H1 (cell line): ENCODE data around the gene OBSL1. TPM values are rescaled to one million over a fixed set of nuclear protein-coding genes. Genes with fewer than 3 reads are reported as not detected.
A peak's percentile ranks its signal among the peaks of the same experiment; 100 is the strongest.

Source experiments
- CTCF ChIA-PET: fragments of 300-600 bp; sonication (Branson Sonifier 250); formaldehyde crosslinking; loops from one replicate; lab custom pipeline; 2021; ENCODE audit not compliant: partially characterized antibody; lab: Charles Lee
- POLR2A ChIA-PET: fragments of 300-600 bp; sonication (Branson Sonifier 250); formaldehyde crosslinking; loops from one replicate; lab custom pipeline; 2021; ENCODE audit warnings: inconsistent platforms; ENCODE audit not compliant: partially characterized antibody; lab: Charles Lee
- DNase-seq, 2 experiments: peaks; one replicate each; pipeline versions ENCODE4 v3.0.0 to v3.0.0-alpha.2; 2010 to 2022; ENCODE audit warnings: low spot score in 2 of 2, low read depth in 1 of 2, mixed read lengths in 1 of 2
- FAIRE-seq: peaks from 2 replicates; lab custom pipeline; 2011; peaks lifted over from hg19 to GRCh38; lab: Jason Lieb, UNC
- H2AFZ ChIP-seq: 2 replicates; pipeline ENCODE4 v1.8.1; 2012; ENCODE audit warnings: low read length, inconsistent platforms
- H2AK5ac ChIP-seq: 2 replicates; pipeline ENCODE4 v1.6.1; 2013; ENCODE audit warnings: low read depth, low read length
- H2BK120ac ChIP-seq: replicated peaks from 2 replicates; pipeline ENCODE3; 2013; ENCODE audit warnings: low read depth, low read length, inconsistent platforms
- H2BK12ac ChIP-seq: 2 replicates; pipeline ENCODE4 v1.6.1; 2013; ENCODE audit warnings: low read depth, low read length
- H2BK15ac ChIP-seq: 2 replicates; pipeline ENCODE4 v1.6.1; 2013; ENCODE audit warnings: low read length
- H2BK20ac ChIP-seq: 2 replicates; pipeline ENCODE4 v1.6.1; 2013; ENCODE audit warnings: low read length
- H2BK5ac ChIP-seq: 2 replicates; pipeline ENCODE4 v1.6.1; 2013; ENCODE audit warnings: low read depth, low read length
- H3K14ac ChIP-seq: 2 replicates; pipeline ENCODE4 v1.6.1; 2013; ENCODE audit warnings: inconsistent platforms; ENCODE audit not compliant: insufficient read length
- H3K18ac ChIP-seq: 2 replicates; pipeline ENCODE4 v1.6.1; 2013; ENCODE audit warnings: low read length; ENCODE audit errors: extremely low read depth
- H3K23ac ChIP-seq: 2 replicates; pipeline ENCODE4 v1.6.1; 2013; ENCODE audit warnings: inconsistent platforms; ENCODE audit not compliant: insufficient read length
- H3K23me2 ChIP-seq: 2 replicates; pipeline ENCODE4 v1.6.1; 2013; ENCODE audit warnings: low read depth, low read length
- H3K27ac ChIP-seq: 2 replicates; pipeline ENCODE4 v1.6.1; 2011; ENCODE audit warnings: low read depth, low read length, inconsistent platforms
- H3K27me3 ChIP-seq, 4 experiments: replicated peaks in 1 of 4; 1 replicate in 1 of 4; 2 replicates in 3 of 4; pipeline versions ENCODE4 v1.6.1 to v1.8.1; 2011 to 2013; ENCODE audit warnings: low read length in 3 of 4, mild to moderate bottlenecking in 3 of 4, inconsistent platforms in 2 of 4, mixed read lengths in 2 of 4, moderate library complexity in 1 of 4; ENCODE audit not compliant: control insufficient read depth in 3 of 4, insufficient read depth in 3 of 4; ENCODE audit errors: extremely low read depth in 1 of 4
- H3K36me3 ChIP-seq, 4 experiments: 2 replicates each; pipeline versions ENCODE4 v1.6.1 to v1.8.1; 2011 to 2013; ENCODE audit warnings: mild to moderate bottlenecking in 4 of 4, low read length in 3 of 4, moderate library complexity in 2 of 4, control low read depth in 1 of 4, inconsistent platforms in 1 of 4; ENCODE audit not compliant: insufficient read depth in 4 of 4, control insufficient read depth in 2 of 4
- H3K4ac ChIP-seq: replicated peaks from 2 replicates; pipeline ENCODE3; 2013; ENCODE audit warnings: low read length, low read depth, mixed read lengths, inconsistent platforms; ENCODE audit not compliant: insufficient read length
- H3K4me1 ChIP-seq, 4 experiments: replicated peaks in 1 of 4; 1 replicate in 1 of 4; 2 replicates in 3 of 4; pipeline versions ENCODE4 v1.6.1 to v1.8.1; 2011 to 2013; ENCODE audit warnings: low read length in 3 of 4, inconsistent platforms in 2 of 4, mixed read lengths in 1 of 4; ENCODE audit not compliant: insufficient read depth in 4 of 4, control insufficient read depth in 3 of 4
- H3K4me2 ChIP-seq, 2 experiments: 2 replicates each; pipeline versions ENCODE4 v1.6.1 to v1.8.1; 2011 to 2013; ENCODE audit warnings: low read depth in 2 of 2, low read length in 2 of 2, control low read depth in 1 of 2, inconsistent platforms in 1 of 2, mild to moderate bottlenecking in 1 of 2; ENCODE audit not compliant: insufficient read depth in 1 of 2
- H3K4me3 ChIP-seq, 4 experiments: fragments of 200-600, 300-600 bp in 1 of 4; sonication (generic), shearing (Covaris generic), sonication (Bioruptor Twin) in 1 of 4; 2 replicates each; pipeline versions ENCODE4 v1.5.1 to v1.8.1; 2011 to 2016; ENCODE audit warnings: low read length in 4 of 4, low read depth in 3 of 4, control low read depth in 2 of 4, inconsistent platforms in 2 of 4, mild to moderate bottlenecking in 2 of 4, mixed read lengths in 1 of 4, moderate library complexity in 1 of 4; ENCODE audit not compliant: insufficient read depth in 2 of 4; ENCODE audit errors: extremely low read depth in 1 of 4
- H3K56ac ChIP-seq: replicated peaks from 2 replicates; pipeline ENCODE3; 2013; ENCODE audit warnings: low read depth, mild to moderate bottlenecking, mixed read lengths, low read length, inconsistent platforms; ENCODE audit not compliant: insufficient read length
- H3K79me1 ChIP-seq: 2 replicates; pipeline ENCODE4 v1.6.1; 2013; ENCODE audit warnings: low read depth, low read length, control low read depth
- H3K79me2 ChIP-seq, 2 experiments: 2 replicates each; pipeline versions ENCODE4 v1.6.1 to v1.8.1; 2012 to 2013; ENCODE audit warnings: low read length in 2 of 2, mild to moderate bottlenecking in 2 of 2, inconsistent platforms in 1 of 2; ENCODE audit not compliant: insufficient read depth in 2 of 2, control insufficient read depth in 1 of 2
- H3K9ac ChIP-seq, 4 experiments: replicated peaks in 1 of 4; 1 replicate in 1 of 4; 2 replicates in 3 of 4; pipeline versions ENCODE4 v1.6.1 to v1.8.1; 2011 to 2013; ENCODE audit warnings: low read depth in 3 of 4, low read length in 3 of 4, control low read depth in 2 of 4, mild to moderate bottlenecking in 2 of 4, moderate library complexity in 2 of 4, inconsistent platforms in 1 of 4; ENCODE audit errors: extremely low read depth in 1 of 4
- H3K9me3 ChIP-seq, 2 experiments: 2 replicates each; pipeline versions ENCODE4 v1.6.1 to v1.8.1; 2012 to 2013; ENCODE audit warnings: mild to moderate bottlenecking in 2 of 2, moderate library complexity in 2 of 2, control low read depth in 1 of 2, inconsistent platforms in 1 of 2, low read depth in 1 of 2, low read length in 1 of 2, mixed read lengths in 1 of 2; ENCODE audit not compliant: insufficient read depth in 2 of 2
- H4K20me1 ChIP-seq, 2 experiments: replicated peaks in 1 of 2; 2 replicates each; pipeline versions ENCODE3 to v1.8.1; 2011 to 2013; ENCODE audit warnings: inconsistent platforms in 2 of 2, low read length in 2 of 2, mild to moderate bottlenecking in 1 of 2; ENCODE audit not compliant: insufficient read depth in 2 of 2, control insufficient read depth in 1 of 2
- H4K5ac ChIP-seq: 2 replicates; pipeline ENCODE4 v1.6.1; 2013; ENCODE audit warnings: low read length, low read depth, mixed read lengths, inconsistent platforms; ENCODE audit not compliant: insufficient read length
- H4K8ac ChIP-seq: 2 replicates; pipeline ENCODE4 v1.8.0; 2013; ENCODE audit warnings: mild to moderate bottlenecking, moderate library complexity, low read length, inconsistent platforms; ENCODE audit not compliant: insufficient read depth; ENCODE audit errors: extremely low read depth
- H4K91ac ChIP-seq: replicated peaks from 2 replicates; pipeline ENCODE3; 2013; ENCODE audit warnings: low read length, mixed read lengths, inconsistent platforms; ENCODE audit not compliant: insufficient read length
- EZH2 ChIP-seq: fragments of 200-600 bp; sonication (generic); IDR thresholded peaks from 2 replicates; pipeline ENCODE4 v1.7.1; 2012; ENCODE audit warnings: low read depth, mild to moderate bottlenecking, moderate library complexity, low read length, inconsistent platforms; ENCODE audit not compliant: severe bottlenecking
- HDAC6 ChIP-seq: IDR thresholded peaks from one replicate; pipeline ENCODE4 v1.7.1; 2012; ENCODE audit warnings: low read depth, mild to moderate bottlenecking, inconsistent platforms, low read length, moderate library complexity
- MAX ChIP-seq: IDR thresholded peaks from 2 replicates; pipeline ENCODE4 v1.6.1; 2012; ENCODE audit warnings: inconsistent platforms
- POLR2AphosphoS5 ChIP-seq: IDR thresholded peaks from 2 replicates; pipeline ENCODE4 v1.6.1; 2011; ENCODE audit warnings: low read depth, low read length
- RFX5 ChIP-seq: IDR thresholded peaks from 2 replicates; pipeline ENCODE4 v1.6.1; 2011; ENCODE audit warnings: low read depth, low read length, improper control_type of control experiment, borderline replicate concordance
- WGBS, 2 experiments: shearing (Covaris generic) in 1 of 2; methylation state at CpG; one replicate each; pipeline versions ENCODE4 v1.1.6 to v1.1.7; 2013 to 2015; ENCODE audit warnings: low lambda C conversion rate in 2 of 2, mixed read lengths in 2 of 2, inconsistent platforms in 1 of 2, low coverage in 1 of 2, missing lambda C conversion rate in 1 of 2; ENCODE audit not compliant: insufficient replicate concordance in 2 of 2, insufficient coverage in 1 of 2, insufficient read length in 1 of 2; ENCODE audit errors: extremely low coverage in 1 of 2, missing lambda C conversion rate in 1 of 2; 5-methylcytosine and 5-hydroxymethylcytosine counted together
- polyA plus RNA-seq, 7 experiments: library from polyadenylated mRNA; depleted of rRNA in 3 of 7; stranded (reverse) in 5 of 7; unstranded in 2 of 7; fragments of >200 nt in 5 of 7; fragments of 200-250 nt in 2 of 7; gene quantifications; 1 replicate in 5 of 7; 2 replicates in 1 of 7; 4 replicates in 1 of 7; pipeline versions ENCODE4 v1.2.1 to v1.2.3, GENCODE V29; 2011 to 2013; ENCODE audit warnings: missing spikeins in 2 of 7, mixed read lengths in 2 of 7
- total RNA-seq: library from RNA; stranded (reverse); fragmentation: NEBNext Ultra II Directional; extraction: Animal tissue kit (Norgen Biotek cat#: 25700); gene quantifications from 2 replicates; pipeline ENCODE4 v1.2.1, GENCODE V29; 2021

The OBSL1 gene
- total and polyA plus RNA-seq, 2 of the 8 experiments (the other 6 are each of a cell fraction or from before 2014, with no cell fraction given), result 116 to 127 TPM

GRCh38 chr2:219562049-219563020, 9.0 kb downstream of the OBSL1 start:
- H3K4ac ChIP-seq, result peak overlapping the region; percentile 41
- peak overlapping the region; percentile 83; the same call in 1 of the 2 replicates for H2BK15ac ChIP-seq
- no peak overlapping the region for H3K14ac ChIP-seq
- H3K79me2 ChIP-seq, result peaks cover 0 to 4% of the 10 kb centered on the region in 2 experiments; a peak in 1 of 4 replicates
- H3K4me2 ChIP-seq, result peak overlapping the region in 1 of 2 experiments; percentile 14; a peak in 2 of 4 replicates
- no peaks in the 10 kb centered on the region for H3K27me3 ChIP-seq
- FAIRE-seq (no peak), DNase-seq (no peak)
- H3K36me3 ChIP-seq, result peaks cover 0 to 41% (median 11%) of the 10 kb centered on the region in 4 experiments; a peak in 6 of 8 replicates
- H4K20me1 ChIP-seq, result no peaks in the 10 kb centered on the region
- H3K9ac ChIP-seq, result no peak overlapping the region
- peak overlapping the region; percentile 73; the same call in 1 of the 2 replicates for H4K8ac ChIP-seq
- WGBS, 2 experiments, result 84% methylated on average over 29 of the region's 35 CpGs; no CpG with 5 or more reads in 1 of the 2 experiments
- no peak for TF ChIP-seq HDAC6
- no peak for TF ChIP-seq RFX5
- no peak for TF ChIP-seq EZH2
- peak; percentile 33; the same call in 1 of the 2 replicates for TF ChIP-seq POLR2AphosphoS5
- TF ChIP-seq MAX, result peak; percentile 24; the same call in 1 of the 2 replicates
- peak overlapping the region; percentile 97 for H2BK5ac ChIP-seq
- CTCF ChIA-PET, result interaction anchor here (1.0 to 19.7 kb wide), 14 partner anchors 12 to 158 kb away, joined by 3 to 293 read pairs (median 24); partner anchors contain the start of genes CHPF, STK11IP and TMEM198
- H3K56ac ChIP-seq, result peak overlapping the region; percentile 7
- peak overlapping the region; percentile 92 for H2AK5ac ChIP-seq
- no peak overlapping the region for H3K4me3 ChIP-seq
- H4K5ac ChIP-seq, result no peak overlapping the region
- H3K9me3 ChIP-seq, result no peaks in the 10 kb centered on the region; a peak in 1 of 4 replicates
- peak overlapping the region; percentile 64; the same call in 1 of the 2 replicates for H2BK20ac ChIP-seq
- H3K27ac ChIP-seq, result no peak overlapping the region
- POLR2A ChIA-PET, result interaction anchor here (0.6 to 17.5 kb wide), 17 partner anchors 9 to 139 kb away, joined by 3 to 293 read pairs (median 5); partner anchors contain the start of genes CHPF, INHA, OBSL1 and STK11IP
- no peak overlapping the region for H2AFZ ChIP-seq
- H3K4me1 ChIP-seq, result peaks cover 6 to 60% (median 49%) of the 10 kb centered on the region in 4 experiments
- H3K79me1 ChIP-seq, result 0 out of 2 replicates have a peak, but pooled peaks cover 2% of the 10 kb centered on the region
- peak overlapping the region; percentile 43; the same call in 1 of the 2 replicates for H3K18ac ChIP-seq
- H3K23me2 ChIP-seq, result no peaks in the 10 kb centered on the region
- H2BK12ac ChIP-seq, result peak overlapping the region; percentile 100
- no peak overlapping the region for H3K23ac ChIP-seq
- no peak overlapping the region for H2BK120ac ChIP-seq
- H4K91ac ChIP-seq, result no peak overlapping the region
